ENCODE data around the gene CDH23.

GRCh38 chr10:71516890-71517289, 120.2 kb downstream of the CDH23 start:
- TF ChIP-seq GATA2 (IDR thresholded peaks at IDR 0.05; ENCODE audit: low read depth, low read length) (no peak), GATA3 (IDR thresholded peaks at IDR 0.05; ENCODE audit: low read depth, low read length) (no peak)

Data from SH-SY5Y (cell line).